Measurements from ENCODE around the gene CD96.
"Not testable (repeated sequence)": the region's sequence is repeated elsewhere in the genome, so short reads cannot be mapped to it uniquely, and the experiment has no call there.

CD96 gene

DNA sequence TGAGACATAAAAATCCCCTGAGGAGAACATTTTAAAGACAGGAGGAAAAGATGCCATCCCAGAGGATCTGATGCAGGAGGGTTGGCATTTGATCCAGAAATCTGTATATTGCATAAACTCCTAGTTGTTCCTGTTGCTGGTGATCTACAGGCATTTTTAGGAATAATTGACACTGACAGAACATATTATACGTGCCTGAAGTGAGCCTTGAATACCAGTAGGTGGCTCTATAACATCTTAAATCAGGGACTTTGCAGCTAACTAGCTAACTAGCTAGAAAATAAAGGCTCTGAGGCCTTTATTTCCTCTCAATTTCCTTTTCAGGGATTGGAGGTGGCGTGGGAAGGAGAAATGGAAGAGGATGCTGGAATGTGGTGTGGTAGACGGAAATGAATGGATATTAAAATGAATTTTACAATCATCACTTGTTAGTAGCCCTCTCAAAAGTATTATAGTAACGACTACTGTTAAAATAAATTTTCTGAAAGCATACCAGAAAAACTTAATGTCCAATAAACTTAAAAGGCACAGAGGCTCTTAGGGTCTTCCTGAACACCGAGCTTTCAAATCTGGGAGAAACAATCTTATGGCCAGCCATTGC lies 127.0 kb downstream of the CD96 start:
- in situ Hi-C loops (cut with MboI; ENCODE audit: low sequenced_read_pairs), result no loop called here

DNA sequence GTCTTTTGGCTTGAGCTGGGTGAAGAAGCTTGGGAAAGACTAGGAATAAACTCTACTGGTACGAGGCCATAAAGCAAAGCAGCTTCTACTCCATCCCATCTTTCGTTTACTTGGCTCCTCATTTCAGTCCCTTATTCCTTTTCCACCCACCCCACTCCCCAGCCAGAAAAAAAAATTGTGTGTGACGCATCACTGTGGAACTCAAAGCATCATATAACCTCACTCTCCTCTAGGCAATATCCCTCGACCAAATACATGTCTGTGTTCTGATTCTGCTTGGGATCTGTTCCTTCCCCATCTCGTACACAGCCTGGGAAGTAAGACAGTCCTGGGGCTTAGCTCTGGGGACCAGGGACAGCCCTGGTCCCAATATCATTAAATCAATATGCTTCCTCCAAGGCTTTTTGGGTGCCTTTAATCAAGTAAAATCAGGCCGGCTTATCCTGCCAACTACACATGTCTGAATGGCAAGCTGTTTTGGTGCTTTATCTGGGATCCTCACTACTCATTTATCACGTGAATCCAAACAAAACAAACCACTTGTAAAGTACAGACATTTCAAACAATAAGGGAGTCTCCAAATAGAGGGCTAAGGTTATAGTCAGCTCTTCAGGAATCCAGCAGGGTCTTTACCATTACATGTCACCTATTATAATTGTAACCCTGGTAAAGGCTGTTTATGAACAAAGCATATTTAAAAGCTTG lies 128.1 kb downstream of the CD96 start:
- in situ Hi-C loops (cut with MboI; ENCODE audit: low sequenced_read_pairs), result no loop called here

GRCh38 chr3:111672461-111672860 lies 130.5 kb downstream of the CD96 start:
- in situ Hi-C loops (cut with MboI; ENCODE audit: low sequenced_read_pairs), result not testable (repeated sequence)

- in situ Hi-C loops (cut with MboI; ENCODE audit: low sequenced_read_pairs), result no loop called here
These were observed 133.8 kb downstream of the CD96 start for GRCh38 chr3:111675846-111676210.

GRCh38 chr3:111676211-111677006 lies 134.4 kb downstream of the CD96 start:
- in situ Hi-C loops (cut with MboI; ENCODE audit: low sequenced_read_pairs), result no loop called here

DNA sequence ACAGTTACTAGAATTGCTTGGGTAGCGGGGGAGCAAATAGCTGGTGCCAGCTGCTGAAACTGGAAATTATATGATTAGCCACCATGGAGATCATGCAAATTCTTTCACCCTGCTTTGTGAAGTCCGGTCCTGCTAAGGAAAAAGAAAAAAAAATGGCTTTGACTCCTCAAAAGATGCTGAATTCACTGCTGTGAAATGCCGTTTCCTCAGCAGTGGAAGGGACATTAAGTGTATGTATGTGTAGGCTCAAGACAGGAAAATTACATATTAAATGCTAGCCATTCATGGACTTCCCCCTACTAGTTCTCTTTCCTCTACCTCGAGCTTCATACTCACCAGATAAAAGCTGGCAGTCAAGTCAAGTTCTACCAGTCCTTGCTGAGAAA lies 135.0 kb downstream of the CD96 start:
- in situ Hi-C loops (cut with MboI; ENCODE audit: low sequenced_read_pairs), result no loop called here

GRCh38 chr3:111681661-111682426 lies 139.8 kb downstream of the CD96 start:
- in situ Hi-C loops (cut with MboI; ENCODE audit: low sequenced_read_pairs), result no loop called here

GRCh38 chr3:111684640-111685039 lies 142.6 kb downstream of the CD96 start:
- in situ Hi-C loops (cut with MboI; ENCODE audit: low sequenced_read_pairs), result no loop called here

DNA sequence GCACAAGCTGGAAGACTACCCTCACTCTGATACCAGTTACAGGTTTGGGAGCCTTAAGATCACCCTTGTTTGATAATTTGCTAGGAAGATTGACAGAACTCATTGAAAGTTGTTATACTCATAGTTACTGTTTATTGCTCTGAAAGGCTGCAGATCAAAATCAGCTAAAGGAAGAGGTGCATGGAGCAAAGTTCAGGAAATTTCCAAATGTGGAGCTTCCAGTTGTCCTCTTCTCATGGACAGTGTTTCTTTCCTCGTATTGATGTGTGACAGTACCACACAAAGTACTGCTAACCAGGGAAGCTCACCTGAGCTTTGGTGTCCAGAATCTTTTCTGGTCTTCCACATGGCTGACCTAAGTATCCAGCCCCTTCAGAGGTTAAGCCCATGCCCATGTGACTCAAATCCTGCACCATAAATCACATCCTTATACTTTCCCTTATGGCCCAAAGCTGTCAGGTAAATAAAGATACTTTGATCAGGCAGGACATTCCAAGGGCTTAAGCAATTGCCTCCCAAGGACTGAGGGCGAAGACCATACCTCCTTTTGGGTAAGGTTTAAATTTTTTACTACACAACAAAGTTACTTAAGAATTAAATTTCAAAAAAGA lies 146.3 kb downstream of the CD96 start:
- in situ Hi-C loops (cut with MboI; ENCODE audit: low sequenced_read_pairs), result no loop called here

DNA sequence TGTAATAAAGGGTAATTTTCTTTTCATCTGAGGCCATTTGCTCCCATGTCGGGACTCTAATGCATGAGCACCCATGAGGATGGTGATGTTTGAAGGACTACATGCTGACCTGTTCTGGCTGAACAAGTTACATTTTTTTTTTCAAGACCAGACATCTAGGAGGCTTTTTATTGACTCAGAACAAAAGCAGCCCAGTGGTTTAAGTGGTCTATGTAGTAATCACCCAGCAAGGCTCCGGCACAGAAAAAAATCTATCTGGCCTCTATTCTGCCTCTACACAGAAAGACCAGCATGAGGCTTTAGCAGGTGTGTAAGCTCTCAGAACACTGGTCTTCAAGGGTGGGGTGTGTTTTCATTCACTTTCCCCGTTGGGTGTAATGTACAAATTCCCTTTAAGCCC lies 148.2 kb downstream of the CD96 start:
- in situ Hi-C loops (cut with MboI; ENCODE audit: low sequenced_read_pairs), result no loop called here

DNA sequence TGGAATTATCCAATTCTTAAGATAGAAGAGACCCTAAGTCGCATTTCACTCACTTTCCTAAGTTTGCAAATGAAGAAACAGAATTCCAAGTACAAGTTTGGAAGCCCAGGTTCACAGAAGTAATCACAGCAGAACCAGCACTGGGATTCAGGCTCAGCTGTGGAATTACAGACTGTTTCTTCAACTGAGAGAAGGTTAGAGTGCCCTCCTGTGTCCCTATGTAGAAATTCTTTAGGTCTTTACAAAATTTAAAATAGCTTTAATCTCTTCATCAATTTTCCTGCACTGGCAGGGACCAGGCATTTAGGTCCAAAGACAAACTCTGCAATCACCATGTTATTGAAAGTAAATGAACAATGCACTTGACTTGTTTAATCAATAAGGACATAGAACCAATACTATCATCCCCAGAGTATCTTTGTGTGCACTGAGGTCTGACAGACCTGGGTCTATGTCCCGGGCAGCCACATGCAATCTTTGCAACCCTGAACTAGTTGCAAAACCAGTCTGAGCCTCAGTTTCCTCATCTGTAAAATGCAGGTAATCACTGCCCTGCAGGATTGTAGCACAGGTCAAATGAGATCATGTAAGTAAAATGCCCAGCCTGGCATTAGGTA lies 149.4 kb downstream of the CD96 start:
- in situ Hi-C loops (cut with MboI; ENCODE audit: low sequenced_read_pairs), result no loop called here

- in situ Hi-C loops (cut with MboI; ENCODE audit: low sequenced_read_pairs), result no loop called here
These were observed 150.9 kb downstream of the CD96 start for GRCh38 chr3:111692593-111693552.

- in situ Hi-C loops (cut with MboI; ENCODE audit: low sequenced_read_pairs), result no loop called here
These were observed 152.5 kb downstream of the CD96 start for GRCh38 chr3:111694471-111694870.

DNA sequence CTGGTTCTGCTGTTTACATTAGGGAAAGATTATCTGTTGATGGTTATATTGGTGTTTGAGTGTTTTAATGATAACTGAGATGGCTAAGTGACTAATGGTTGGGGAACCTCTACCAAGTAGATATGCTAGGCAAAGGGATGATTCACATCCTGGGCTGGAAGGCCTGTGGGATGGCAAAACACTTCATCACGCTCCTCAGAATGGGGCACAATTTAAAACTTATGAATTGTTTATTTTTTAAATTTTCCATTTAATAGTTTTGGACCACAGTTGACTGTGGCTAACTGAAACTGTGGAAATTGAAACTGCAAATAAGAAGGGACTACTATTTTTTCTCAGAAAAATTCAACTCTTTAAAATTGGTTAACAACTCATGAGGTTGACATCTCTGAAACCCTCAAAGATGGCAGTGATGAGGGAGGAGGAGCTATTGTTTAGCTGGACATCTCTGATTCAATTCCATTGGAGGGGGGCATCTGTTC lies 153.7 kb downstream of the CD96 start:
- in situ Hi-C loops (cut with MboI; ENCODE audit: low sequenced_read_pairs), result no loop called here

DNA sequence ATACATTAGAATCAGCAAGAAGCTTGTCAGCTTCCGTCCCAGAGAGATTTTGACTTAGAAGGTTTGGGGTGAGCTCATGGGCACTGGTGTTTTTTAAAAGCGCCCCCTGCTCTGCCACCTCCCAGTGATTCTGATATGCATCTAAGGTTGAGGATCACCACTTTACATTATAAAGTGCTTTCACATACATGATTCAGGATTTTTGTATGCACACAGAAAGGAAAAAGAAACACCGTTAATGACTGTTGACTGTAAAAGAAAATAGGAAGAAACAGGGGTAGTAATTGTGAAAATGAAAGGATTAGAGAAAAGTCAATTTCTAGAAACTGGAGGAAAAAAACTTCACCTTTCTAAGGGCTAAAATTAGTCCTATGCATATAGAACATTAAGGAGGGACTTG lies 158.1 kb downstream of the CD96 start:
- in situ Hi-C loops (cut with MboI; ENCODE audit: low sequenced_read_pairs), result loop anchor here (25.0 kb wide), 1 partner anchor 262 kb away; no protein-coding TSS in a partner anchor

GRCh38 chr3:111701292-111701906 lies 159.4 kb downstream of the CD96 start:
- in situ Hi-C loops (cut with MboI; ENCODE audit: low sequenced_read_pairs), result loop anchor here (25.0 kb wide), 1 partner anchor 261 kb away; no protein-coding TSS in a partner anchor
